HG02852 (cell line): ENCODE data around the gene GLI1.
"Not testable (repeated sequence)": the region's sequence is repeated elsewhere in the genome, so short reads cannot be mapped to it uniquely, and the experiment has no call there.

Experiments
- ATAC-seq: cut with Tn5 transposase; IDR thresholded peaks from one replicate; pipeline ENCODE4 v1.9.1; 2021; ENCODE audit warnings: mild to moderate bottlenecking, moderate library complexity; ENCODE audit not compliant: unreplicated experiment

GLI1 gene

GRCh38 chr12:57475271-57476161, 15.9 kb downstream of the GLI1 start:
- ATAC-seq, result no peak

- ATAC-seq, result no peak
Measured at GRCh38 chr12:57476162-57476992, 16.8 kb downstream of the GLI1 start.

GRCh38 chr12:57476993-57477709, 17.6 kb downstream of the GLI1 start:
- no peak for ATAC-seq

DNA sequence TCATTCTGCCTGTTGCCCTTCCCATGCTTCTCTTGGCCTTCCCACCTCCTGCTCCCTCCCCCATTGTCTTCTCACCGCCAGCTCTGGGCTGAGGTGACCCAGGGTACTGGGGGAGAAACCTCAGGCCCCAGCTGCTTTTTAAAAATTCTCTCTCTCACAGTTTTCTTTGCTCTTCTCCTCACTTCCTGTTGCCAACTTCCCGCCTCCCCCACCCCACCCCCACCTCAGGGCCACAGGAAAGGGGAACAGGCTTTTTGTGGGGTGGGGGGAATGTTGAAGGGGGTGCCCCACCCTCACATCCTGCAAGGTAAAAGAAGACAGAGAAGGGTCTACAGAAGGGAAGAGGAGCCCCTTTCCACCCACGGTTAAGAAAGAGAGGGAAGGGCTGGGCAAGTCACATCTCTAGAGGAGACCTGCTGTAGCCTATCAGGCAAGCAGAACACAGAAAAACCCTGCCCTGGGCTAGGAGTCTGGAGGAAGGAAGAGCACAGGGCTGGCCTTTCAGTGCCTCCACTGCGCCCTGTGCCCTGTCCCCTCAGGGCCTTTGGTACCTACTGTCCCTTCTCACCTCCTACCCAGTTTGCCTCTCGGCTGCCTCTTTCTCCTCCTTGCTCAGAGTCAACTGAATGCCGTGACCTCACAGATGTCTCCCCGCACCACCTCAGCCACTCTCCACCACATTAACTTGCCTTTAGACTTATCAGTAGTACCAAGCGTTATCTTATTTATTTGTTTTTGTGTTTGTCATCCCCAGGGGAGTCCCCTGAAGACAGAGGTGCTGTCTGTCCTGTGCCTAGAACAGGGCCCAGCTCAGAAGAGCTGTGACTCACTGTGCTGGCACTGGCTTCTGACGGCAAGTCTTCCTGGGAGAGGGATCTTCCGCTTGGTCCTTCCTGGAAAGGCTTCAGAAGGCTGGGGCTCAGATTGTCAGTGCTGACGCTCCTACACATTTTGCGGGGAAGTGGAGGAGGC, 18.4 kb downstream of the GLI1 start:
- peak; percentile 41 for ATAC-seq

GRCh38 chr12:57479043-57479375, 19.4 kb downstream of the GLI1 start:
- ATAC-seq, result no peak

DNA sequence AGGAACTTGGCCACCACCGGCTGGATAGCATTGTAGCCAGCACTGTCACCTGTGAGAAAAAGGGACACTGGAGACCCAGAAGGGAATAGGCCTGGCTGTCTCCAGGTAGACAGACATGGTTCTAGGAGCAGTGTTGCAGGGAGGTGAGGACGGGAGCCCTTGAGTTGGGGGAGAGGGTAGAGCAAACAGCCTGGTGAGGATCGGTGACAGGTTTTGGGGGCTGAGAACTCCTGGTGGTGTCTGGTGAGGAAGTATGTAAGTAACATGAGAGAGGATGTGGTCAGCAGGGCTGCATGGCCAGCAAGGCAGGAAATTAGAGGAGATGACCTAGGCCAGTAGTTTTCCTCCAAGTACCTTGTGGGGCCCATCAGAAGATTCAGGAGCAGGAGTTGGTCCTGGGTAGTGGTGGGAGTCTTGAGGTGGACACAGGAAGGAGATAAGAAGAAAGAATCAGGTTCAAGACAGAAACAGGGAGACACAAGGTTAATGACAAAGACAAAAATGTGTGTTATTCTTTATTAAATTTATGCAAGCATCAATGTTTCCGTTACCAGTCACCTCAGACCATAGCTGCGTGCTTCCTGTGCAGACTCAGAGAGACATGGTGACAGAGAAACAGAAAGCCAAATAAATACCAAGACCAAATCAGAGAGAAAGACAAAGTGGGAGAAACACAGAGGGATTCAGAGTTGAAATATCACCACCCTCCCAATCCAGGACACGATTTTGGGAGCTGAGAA, 20.0 kb downstream of the GLI1 start, which contains the start of gene ARHGAP9:
ARHGAP9 (minus strand) TSS at position 491 of the 740 bp plus-strand sequence; CDS start at position 31, 460 bp downstream.
- ATAC-seq, result peak; percentile 29

- no peak for ATAC-seq
Measured at GRCh38 chr12:57481671-57482070, 22.1 kb downstream of the GLI1 start.

DNA sequence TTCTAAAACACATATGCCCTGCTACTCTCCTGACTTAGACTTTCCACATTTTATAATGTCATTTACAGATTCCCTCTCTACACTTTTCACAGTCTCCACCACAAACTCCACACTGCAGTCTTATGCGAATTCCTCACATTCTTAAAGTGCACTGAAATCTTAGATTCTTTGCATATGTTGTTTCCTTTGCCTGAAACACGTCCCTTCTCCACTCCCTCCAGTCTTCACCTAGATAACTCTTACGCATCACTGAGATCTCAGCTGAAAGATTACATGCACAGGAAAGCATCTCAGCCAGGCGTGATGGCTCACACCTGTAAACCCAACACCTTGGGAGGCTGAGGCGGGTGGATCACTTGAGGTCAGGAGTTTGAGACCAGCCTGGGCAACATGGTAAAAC, 23.9 kb downstream of the GLI1 start:
- ATAC-seq, result no peak

DNA sequence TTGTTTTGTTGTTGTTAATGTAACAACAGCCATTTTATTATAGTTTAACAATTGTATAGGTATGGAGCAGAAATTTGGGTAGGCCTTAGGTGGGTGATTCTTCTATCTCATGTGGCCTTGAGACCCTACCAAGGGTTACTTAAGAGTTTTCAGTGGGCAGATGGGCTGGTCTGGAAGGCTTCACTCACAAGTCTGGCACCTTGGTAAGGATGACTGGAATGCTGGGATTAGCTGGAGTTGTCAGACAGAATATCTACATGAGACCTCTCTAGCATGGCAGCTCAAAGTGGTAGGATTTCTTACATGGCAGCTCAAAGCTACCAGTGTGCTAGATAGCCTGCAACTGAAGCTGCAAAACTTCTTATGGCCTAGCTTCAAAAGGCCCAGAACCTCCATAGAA, 26.1 kb downstream of the GLI1 start:
- ATAC-seq, result no peak

GRCh38 chr12:57487055-57487596, 27.5 kb downstream of the GLI1 start:
- no peak for ATAC-seq

DNA sequence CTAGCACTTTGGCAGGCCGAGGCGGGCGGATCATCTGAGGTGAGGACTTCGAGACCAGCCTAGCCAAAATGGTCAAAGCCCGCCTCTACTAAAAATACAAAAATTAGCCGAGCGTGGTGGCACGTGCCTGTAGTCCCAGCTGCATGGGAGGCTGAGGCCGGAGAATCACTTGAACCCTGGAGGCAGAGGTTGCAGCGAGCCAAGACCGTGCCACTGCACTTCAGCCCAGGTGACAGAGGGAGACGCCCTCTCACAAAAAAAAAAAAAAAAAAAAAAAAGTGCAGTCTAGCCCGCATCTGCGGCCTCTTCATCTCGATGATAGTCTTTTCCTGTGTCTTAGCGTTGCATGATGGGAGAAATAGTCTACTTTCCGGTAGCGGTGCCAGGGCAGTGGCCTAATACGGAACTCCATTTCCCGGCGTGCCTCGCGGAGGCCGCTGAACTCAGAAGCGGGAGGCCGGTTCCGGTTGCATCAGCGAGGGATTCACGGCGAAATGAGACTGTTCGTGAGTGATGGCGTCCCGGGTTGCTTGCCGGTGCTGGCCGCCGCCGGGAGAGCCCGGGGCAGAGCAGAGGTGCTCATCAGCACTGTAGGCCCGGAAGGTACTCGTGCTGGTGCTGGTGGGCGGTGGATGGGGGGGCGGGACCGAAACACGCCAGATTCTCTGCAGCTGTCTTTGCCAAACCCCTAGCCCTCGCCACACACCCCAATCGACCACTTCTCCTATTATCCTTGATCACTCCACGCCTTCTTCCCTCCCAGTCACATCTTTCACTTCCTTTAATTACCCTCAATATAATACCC, 28.2 kb downstream of the GLI1 start, which contains the start of gene MARS1:
MARS1 (plus strand) TSS at position 472 of the 805 bp plus-strand sequence; CDS start at position 495, 23 bp downstream.
- peak; percentile 95 for ATAC-seq

DNA sequence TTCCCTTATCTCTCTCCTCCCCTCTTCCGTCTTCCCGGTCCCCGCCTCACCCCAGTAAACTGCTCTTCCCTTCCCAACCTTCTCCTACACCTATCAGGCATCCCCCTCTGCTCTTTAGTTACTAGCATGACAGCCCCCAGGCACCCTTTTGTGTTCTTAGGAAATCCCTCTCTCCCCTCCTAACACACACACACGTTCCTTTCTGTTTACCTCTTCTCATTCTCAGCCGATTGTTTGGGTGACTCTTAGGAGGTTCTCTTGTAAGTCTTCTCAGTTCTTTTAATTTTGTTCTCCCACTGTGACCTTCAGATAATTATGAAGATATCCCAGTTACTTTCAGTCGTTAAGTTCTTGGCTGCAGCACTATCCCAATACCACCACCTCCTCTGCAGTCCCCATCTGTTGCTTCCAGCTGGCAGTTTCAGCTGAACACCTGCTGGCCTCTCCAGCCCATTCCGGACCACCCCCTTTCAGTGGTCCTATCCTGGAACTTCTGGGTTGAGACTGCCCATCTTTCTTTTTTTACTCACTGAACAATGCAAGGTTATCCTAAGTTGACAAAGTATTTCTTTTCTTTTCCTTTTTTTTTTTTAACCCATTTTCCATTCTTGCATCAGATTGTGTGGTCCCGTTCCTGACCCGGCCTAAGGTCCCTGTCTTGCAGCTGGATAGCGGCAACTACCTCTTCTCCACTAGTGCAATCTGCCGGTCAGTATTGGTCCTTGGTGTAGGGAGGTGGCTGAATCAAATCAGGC, 29.0 kb downstream of the GLI1 start:
- no peak for ATAC-seq

GRCh38 chr12:57489157-57489641, 29.6 kb downstream of the GLI1 start:
- no peak for ATAC-seq

DNA sequence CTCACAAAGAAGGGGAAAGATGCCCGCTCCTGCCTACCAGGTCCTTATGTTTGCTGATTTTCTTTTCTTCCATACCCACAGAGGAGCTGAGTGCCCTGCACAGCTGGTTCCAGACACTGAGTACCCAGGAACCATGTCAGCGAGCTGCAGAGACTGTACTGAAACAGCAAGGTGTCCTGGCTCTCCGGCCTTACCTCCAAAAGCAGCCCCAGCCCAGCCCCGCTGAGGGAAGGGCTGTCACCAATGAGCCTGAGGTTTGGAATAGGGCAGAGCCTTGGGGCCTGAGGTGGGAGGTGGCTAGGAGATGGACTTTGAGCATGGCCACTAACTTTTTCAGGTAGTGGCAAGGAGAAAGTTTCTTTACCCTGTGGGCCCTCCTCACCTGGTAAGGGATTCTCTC, 30.5 kb downstream of the GLI1 start:
- ATAC-seq, result no peak

DNA sequence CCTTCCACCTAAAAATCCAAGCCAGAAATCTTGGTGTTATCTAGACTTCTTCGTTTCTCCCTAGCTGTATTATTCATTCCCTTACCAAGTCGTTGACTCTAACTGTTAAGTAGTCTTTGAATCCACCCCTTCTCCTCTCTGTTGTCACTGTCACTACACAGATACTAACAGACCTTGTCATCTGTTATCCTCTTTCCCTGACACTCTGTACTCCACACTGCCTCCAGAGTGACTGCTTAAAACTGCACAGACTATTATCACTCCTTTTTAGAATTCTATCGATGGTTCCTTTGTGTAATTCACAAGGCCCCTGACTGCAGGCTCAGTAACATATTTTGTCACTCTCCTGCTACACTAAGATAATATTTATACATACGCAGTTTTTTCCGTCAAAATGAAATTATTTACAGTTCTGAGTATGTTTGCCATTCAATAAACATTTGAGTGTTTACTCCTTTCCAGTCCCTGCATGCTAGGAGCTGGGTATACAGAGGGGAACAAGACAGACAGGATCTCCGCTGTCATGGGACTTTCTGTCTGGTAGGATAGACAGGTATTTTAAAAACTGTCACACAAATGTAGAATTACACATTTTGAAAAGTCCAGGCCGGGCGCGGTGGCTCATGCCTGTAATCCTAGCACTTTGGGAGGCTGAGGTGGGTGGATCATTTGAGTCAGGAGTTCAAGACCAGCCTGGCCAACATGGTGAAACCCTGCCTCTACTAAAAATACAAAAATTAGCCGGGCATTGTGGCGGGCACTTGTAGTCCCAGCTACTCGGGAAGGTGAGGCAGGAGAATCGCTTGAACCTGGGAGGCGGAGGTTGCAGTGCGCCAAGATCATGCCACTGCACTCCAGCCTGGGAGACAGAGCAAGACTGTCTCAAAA, 32.1 kb downstream of the GLI1 start:
- ATAC-seq, result no peak

GRCh38 chr12:57495051-57495701, 35.6 kb downstream of the GLI1 start:
- ATAC-seq, result not testable (repeated sequence)
